Thyroid gland (tissue), 4 donors: ENCODE results near the gene TMEM239.

Experiments
- POLR2A ChIP-seq, 2 donors: fragments of 450-650 bp; IDR thresholded peaks; one replicate each; pipeline ENCODE4 v1.6.1; 2017; ENCODE audit warnings: antibody characterized with exemption in 2 of 2, mild to moderate bottlenecking in 2 of 2, moderate library complexity in 1 of 2
- TF ChIP-seq, protein P1 (sequence below), 6 experiments: fragments of 200-600 bp in 3 of 6; fragments of 450-650 bp in 3 of 6; sonication (generic) in 3 of 6; IDR thresholded peaks; one replicate each; pipeline ENCODE4 v1.5.1; 2016 to 2019; ENCODE audit warnings: antibody characterized with exemption in 6 of 6, mild to moderate bottlenecking in 2 of 6, inconsistent platforms in 1 of 6, moderate library complexity in 1 of 6

DNA sequence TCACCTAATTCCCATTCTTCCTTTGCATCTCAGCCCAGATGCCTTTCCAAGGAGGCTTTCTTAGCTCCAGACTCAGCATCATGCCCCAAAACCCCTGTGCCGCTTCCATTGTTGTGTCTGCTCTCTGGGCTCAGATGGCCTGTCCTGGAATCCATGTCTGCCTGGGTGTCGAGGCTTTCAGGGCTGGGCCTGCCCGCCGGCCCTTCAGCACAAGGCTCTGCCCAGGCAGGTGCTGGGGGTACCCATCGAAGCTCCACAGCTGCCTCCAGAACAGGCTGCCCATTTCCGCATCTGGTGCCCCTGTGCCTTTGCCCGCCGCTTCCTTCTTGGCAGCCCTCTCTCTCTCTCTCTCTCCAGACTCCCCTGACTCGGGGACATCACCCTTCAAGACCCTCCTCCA is 16.9 kb upstream of the TMEM239 start:
- TF ChIP-seq, protein P1, sequence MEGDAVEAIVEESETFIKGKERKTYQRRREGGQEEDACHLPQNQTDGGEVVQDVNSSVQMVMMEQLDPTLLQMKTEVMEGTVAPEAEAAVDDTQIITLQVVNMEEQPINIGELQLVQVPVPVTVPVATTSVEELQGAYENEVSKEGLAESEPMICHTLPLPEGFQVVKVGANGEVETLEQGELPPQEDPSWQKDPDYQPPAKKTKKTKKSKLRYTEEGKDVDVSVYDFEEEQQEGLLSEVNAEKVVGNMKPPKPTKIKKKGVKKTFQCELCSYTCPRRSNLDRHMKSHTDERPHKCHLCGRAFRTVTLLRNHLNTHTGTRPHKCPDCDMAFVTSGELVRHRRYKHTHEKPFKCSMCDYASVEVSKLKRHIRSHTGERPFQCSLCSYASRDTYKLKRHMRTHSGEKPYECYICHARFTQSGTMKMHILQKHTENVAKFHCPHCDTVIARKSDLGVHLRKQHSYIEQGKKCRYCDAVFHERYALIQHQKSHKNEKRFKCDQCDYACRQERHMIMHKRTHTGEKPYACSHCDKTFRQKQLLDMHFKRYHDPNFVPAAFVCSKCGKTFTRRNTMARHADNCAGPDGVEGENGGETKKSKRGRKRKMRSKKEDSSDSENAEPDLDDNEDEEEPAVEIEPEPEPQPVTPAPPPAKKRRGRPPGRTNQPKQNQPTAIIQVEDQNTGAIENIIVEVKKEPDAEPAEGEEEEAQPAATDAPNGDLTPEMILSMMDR (IDR thresholded peaks at IDR 0.05) = no peak
- no peak for TF ChIP-seq POLR2A (IDR thresholded peaks at IDR 0.05)
